Measurements from ENCODE around the gene ACAD8.

Gene ACAD8

GRCh38 chr11:134292661-134293060 lies 39.3 kb downstream of the ACAD8 start:
- no peak for DNase-seq

- no peak for DNase-seq
Measured at GRCh38 chr11:134293119-134294113, 40.0 kb downstream of the ACAD8 start.

- DNase-seq, result no peak
Measured at GRCh38 chr11:134294664-134295063, 41.3 kb downstream of the ACAD8 start.

GRCh38 chr11:134312223-134312622 lies 58.9 kb downstream of the ACAD8 start:
- no peak for DNase-seq

DNA sequence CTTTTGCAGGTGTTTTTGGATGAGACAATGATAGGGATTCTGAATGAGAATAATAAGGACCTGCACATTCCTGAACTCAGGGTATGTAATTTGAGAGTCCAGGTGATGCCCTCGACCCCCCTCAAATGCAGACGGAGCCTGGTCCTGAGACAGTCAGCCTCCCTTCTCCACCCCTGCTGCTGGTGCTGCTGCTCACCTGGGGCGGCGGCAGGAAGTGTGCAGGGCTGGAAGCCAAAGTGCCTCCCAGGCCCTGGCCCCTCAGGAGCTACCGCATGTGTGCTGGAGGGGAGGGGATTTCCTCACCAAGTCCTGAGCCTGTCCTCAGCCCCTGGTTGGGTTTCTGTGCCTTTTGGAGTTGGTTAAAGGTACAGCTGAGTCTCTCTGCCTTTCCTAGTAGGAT lies 59.4 kb downstream of the ACAD8 start:
- DNase-seq, result no peak

- DNase-seq, result no peak
Measured at GRCh38 chr11:134313379-134313778, 60.0 kb downstream of the ACAD8 start.

- DNase-seq, result no peak
Measured at GRCh38 chr11:134313821-134314607, 60.6 kb downstream of the ACAD8 start.

All from activated T-cell treated with anti-CD3 and anti-CD28 coated beads for 4 hours (primary cell).